Measurements from ENCODE around the gene ADAT3. TPM values are rescaled to one million over a fixed set of nuclear protein-coding genes. Genes with fewer than 3 reads are reported as not detected.

The ADAT3 gene
- total RNA-seq, 4 donors from 2014 or later, result 4.7 to 20.4 (median 11.1) TPM

DNA sequence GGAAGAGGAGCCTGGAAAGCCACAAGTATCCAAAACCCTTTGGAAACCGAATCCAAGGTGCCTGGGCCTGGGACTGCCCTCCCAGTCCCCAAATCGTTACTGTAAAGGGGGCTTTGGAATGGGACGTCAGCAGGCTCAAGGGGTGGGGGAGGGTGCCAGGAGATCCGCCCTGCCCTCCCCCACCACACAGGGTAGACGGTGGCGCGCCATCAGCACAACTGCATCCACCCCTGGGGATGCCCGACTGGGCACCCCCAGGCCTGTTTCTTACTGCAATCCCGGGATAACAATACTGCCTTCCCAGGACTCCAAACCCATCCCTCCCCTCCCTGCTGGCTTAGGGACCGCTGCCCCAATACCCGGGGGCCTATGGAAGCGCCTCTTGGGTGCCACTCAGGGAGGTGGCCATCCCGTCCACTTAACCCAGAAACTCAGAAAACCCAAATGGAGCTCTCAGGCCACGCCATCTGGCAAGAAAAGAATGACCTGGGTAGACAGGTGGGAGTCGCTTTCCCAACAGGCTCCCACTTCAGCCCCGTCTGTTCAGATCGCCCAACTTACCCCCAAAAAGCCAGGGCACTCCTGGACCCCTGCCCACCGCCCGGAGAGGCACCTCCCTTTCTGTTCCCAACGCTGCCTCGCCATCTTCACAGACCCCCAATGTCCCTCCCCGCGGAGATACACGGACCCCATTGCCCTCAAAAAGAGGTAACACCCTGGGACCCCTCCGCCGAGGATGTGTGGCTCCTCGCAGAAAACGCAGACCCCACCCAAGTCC lies 44.2 kb upstream of the ADAT3 start:
- WGBS, 2 donors, result 10 to 51% methylated on average over 4 to 5 of the region's 28 CpGs
- Histone ChIP-seq H3K4me1 (peaks cover 62 to 81% (median 64%) of the 10 kb centered on the region in 3 donors), H3K36me3 (no peaks in the 10 kb centered on the region), H3K9me3 (no peaks in the 10 kb centered on the region), H3K27ac (peak overlapping the region; percentile 77 to 97 (median 96)), H3K27me3 (no peaks in the 10 kb centered on the region), H3K4me3 (peak overlapping the region in 3 of 4 donors; percentile 73 to 87 (median 77))
- intact Hi-C loops (cut with DNase I), result no loop called here
- TF ChIP-seq, protein P1, sequence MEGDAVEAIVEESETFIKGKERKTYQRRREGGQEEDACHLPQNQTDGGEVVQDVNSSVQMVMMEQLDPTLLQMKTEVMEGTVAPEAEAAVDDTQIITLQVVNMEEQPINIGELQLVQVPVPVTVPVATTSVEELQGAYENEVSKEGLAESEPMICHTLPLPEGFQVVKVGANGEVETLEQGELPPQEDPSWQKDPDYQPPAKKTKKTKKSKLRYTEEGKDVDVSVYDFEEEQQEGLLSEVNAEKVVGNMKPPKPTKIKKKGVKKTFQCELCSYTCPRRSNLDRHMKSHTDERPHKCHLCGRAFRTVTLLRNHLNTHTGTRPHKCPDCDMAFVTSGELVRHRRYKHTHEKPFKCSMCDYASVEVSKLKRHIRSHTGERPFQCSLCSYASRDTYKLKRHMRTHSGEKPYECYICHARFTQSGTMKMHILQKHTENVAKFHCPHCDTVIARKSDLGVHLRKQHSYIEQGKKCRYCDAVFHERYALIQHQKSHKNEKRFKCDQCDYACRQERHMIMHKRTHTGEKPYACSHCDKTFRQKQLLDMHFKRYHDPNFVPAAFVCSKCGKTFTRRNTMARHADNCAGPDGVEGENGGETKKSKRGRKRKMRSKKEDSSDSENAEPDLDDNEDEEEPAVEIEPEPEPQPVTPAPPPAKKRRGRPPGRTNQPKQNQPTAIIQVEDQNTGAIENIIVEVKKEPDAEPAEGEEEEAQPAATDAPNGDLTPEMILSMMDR (IDR thresholded peaks at IDR 0.05), result no peak
- TF ChIP-seq POLR2A (IDR thresholded peaks at IDR 0.05), result no peak
- DNase-seq, result no peak

DNA sequence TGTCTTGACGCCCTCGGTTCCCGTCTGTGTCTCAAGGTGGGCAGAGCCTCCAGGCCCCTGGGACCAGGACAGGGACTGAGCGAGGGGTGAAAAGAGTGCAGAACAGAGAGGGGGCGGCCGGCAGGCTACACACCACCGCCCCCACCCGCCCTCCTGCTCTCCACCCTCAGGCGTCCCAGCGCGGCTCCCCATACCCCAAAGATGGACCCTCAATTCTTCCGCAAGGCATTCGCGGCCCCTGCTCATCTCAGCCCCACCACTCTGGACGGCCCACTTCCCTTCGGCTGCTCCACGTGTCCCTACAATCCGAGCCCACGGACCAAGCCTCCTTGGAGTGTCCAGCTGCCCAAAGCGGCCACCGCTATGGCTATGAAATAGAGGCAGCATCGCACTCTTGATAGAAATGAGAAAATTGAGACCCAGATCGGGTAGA lies 43.6 kb upstream of the ADAT3 start:
- intact Hi-C loops (cut with DNase I), result no loop called here
- DNase-seq, result no peak

DNA sequence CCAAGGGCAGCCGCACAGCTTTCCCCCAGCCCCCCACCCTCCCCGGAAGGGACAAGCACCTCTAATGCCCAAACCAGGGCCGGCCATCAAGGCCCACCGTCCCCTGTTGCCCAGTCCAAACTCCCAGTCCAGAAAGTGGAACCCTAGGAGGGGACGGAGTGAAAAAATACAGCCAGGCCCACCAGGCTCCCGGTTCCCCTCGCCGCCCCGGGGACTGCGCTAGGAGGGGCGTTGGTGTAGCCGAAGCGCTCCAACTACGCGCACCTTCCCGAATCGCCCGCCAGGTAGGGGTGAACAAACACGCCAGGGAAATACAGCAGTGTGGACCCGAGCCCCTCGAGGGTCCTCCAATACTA lies 43.2 kb upstream of the ADAT3 start:
- TF ChIP-seq, protein P1 (IDR thresholded peaks at IDR 0.05), result peak in 2 of 6 experiments; percentile 6 to 31
- no peak for TF ChIP-seq POLR2A (IDR thresholded peaks at IDR 0.05)
- H3K36me3 ChIP-seq, result peaks cover 0 to 3% (median 0%) of the 10 kb centered on the region in 3 donors
- intact Hi-C loops (cut with DNase I), result no loop called here
- no peak for DNase-seq
- H3K4me1 ChIP-seq, result peaks cover 54 to 70% (median 55%) of the 10 kb centered on the region in 3 donors
- H3K27me3 ChIP-seq, result no peaks in the 10 kb centered on the region
- WGBS, 2 donors, result 0% methylated on average over 1 to 3 of the region's 21 CpGs
- no peaks in the 10 kb centered on the region for H3K9me3 ChIP-seq
- H3K4me3 ChIP-seq, result peak overlapping the region; percentile 73 to 87 (median 82)
- peak overlapping the region; percentile 77 to 97 (median 96) for H3K27ac ChIP-seq

More for the DNA sequence above, 43.6 kb upstream of the ADAT3 start:
- Histone ChIP-seq H3K27ac (peak overlapping the region; percentile 77 to 97 (median 96)), H3K4me3 (peak overlapping the region; percentile 73 to 87 (median 82)), H3K9me3 (no peaks in the 10 kb centered on the region), H3K36me3 (no peaks in the 10 kb centered on the region), H3K27me3 (no peaks in the 10 kb centered on the region), H3K4me1 (peaks cover 56 to 75% (median 58%) of the 10 kb centered on the region in 3 donors)
- TF ChIP-seq, protein P1 (IDR thresholded peaks at IDR 0.05), result no peak
- no peak for TF ChIP-seq POLR2A (IDR thresholded peaks at IDR 0.05)
- WGBS, 2 donors, result 0 to 17% methylated on average over 1 to 12 of the region's 23 CpGs

DNA sequence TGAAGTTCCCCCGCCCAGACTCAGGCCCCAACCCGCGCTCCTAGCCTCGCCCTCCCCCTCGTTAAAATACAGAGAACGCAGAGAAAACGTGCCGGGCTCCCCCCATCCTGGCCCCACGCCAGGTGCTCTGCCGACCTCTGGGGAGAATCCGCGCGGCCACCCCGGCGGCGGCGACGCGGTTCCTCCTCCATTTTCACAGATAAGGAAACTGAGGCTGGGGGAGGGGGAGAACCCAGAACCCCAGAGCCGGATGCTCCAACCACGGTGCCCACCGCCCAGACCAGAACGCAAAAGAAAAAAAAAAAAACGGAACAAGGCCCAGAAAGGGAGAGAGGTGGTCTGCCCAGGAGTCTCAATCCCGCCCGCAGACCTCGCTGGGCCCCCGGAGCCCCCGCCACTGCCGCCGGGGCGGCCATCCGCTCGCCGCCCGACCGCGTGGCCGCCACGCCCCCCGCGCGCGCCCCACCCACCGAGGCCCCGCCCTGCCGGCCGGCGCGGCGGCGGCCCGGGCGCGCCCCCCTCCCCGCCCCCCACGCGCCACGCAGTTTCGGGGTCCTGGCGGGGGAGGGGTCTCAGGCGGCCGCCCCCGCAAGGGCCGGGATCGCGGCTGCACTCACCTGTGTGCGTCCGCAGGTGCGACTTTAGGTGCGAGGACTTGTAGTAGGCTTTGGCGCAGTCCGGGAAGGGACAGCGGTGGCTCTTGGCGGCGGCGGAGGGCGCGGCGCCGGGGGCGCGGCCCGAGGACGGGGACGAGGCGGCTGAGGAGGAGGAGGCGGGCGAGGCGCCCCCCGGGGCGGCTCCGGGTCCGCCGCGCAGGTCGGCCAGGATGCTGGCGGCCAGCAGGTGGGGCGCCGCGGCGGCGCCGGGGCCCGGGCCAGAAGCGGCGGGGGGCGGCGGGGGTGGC lies 42.5 kb upstream of the ADAT3 start:
- Histone ChIP-seq H3K9me3 (no peaks in the 10 kb centered on the region), H3K36me3 (peaks cover 0 to 5% (median 0%) of the 10 kb centered on the region in 3 donors), H3K27me3 (no peaks in the 10 kb centered on the region), H3K4me1 (peaks cover 48 to 64% (median 52%) of the 10 kb centered on the region in 3 donors), H3K27ac (peak overlapping the region; percentile 95 to 97 (median 96)), H3K4me3 (peak overlapping the region; percentile 73 to 87 (median 82))
- TF ChIP-seq POLR2A (IDR thresholded peaks at IDR 0.05), result no peak
- TF ChIP-seq, protein P1 (IDR thresholded peaks at IDR 0.05), result no peak
- intact Hi-C loops (cut with DNase I), result no loop called here
- DNase-seq, result no peak
- WGBS, 2 donors, result 0% methylated on average over 5 to 6 of the region's 109 CpGs

Measured in esophagus squamous epithelium (tissue), 5 donors.